ENCODE data around the gene GATA3.
A peak's percentile ranks its signal among the peaks of the same experiment; 100 is the strongest.
"Not testable (repeated sequence)": the region's sequence is repeated elsewhere in the genome, so short reads cannot be mapped to it uniquely, and the experiment has no call there.

The GATA3 gene

GRCh38 chr10:8014649-8015048 lies 39.8 kb upstream of the GATA3 start:
- no peak for DNase-seq (ENCODE audit: extremely low read depth, insufficient read length)
- H3K36me3 ChIP-seq (ENCODE audit: control insufficient read depth, insufficient read depth, low read length), result peaks cover 9% of the 10 kb centered on the region
- no peaks in the 10 kb centered on the region for H3K27me3 ChIP-seq (replicated peaks; ENCODE audit: control insufficient read depth, insufficient read depth, low read length)
- TF ChIP-seq, protein P1, sequence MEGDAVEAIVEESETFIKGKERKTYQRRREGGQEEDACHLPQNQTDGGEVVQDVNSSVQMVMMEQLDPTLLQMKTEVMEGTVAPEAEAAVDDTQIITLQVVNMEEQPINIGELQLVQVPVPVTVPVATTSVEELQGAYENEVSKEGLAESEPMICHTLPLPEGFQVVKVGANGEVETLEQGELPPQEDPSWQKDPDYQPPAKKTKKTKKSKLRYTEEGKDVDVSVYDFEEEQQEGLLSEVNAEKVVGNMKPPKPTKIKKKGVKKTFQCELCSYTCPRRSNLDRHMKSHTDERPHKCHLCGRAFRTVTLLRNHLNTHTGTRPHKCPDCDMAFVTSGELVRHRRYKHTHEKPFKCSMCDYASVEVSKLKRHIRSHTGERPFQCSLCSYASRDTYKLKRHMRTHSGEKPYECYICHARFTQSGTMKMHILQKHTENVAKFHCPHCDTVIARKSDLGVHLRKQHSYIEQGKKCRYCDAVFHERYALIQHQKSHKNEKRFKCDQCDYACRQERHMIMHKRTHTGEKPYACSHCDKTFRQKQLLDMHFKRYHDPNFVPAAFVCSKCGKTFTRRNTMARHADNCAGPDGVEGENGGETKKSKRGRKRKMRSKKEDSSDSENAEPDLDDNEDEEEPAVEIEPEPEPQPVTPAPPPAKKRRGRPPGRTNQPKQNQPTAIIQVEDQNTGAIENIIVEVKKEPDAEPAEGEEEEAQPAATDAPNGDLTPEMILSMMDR (IDR thresholded peaks at IDR 0.05; ENCODE audit: insufficient read depth, low read length, poor library complexity, severe bottlenecking), result no peak
- H3K4me3 ChIP-seq (replicated peaks; ENCODE audit: low read depth, low read length), result no peak overlapping the region

- no peak for DNase-seq (ENCODE audit: extremely low read depth, insufficient read length)
- TF ChIP-seq, protein P1 (IDR thresholded peaks at IDR 0.05; ENCODE audit: insufficient read depth, low read length, poor library complexity, severe bottlenecking), result no peak
- no peaks in the 10 kb centered on the region for H3K27me3 ChIP-seq (replicated peaks; ENCODE audit: control insufficient read depth, insufficient read depth, low read length)
- H3K36me3 ChIP-seq (ENCODE audit: control insufficient read depth, insufficient read depth, low read length), result peaks cover 7% of the 10 kb centered on the region
- H3K4me3 ChIP-seq (replicated peaks; ENCODE audit: low read depth, low read length), result no peak overlapping the region
Measured at GRCh38 chr10:8017277-8017676, 37.2 kb upstream of the GATA3 start.

DNA sequence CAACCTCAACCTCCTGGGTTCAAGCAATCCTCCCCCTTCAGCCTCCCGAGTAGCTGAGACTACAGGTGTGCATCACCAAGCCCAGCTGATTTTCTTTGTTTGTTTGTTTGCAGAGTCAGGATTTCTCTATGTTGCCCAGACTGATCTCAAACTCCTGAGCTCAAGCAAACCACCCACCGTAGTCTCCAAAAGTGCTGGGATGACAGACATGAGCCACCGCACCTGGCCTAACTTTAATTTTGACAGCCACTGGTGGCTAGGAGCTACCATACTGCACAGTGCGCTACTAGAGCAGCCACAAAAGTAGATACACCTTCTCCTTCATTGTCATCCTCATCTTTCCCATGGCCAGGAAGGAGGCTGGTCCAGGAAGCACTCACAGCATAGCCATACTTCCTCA lies 31.2 kb upstream of the GATA3 start:
- Histone ChIP-seq H3K4me3 (replicated peaks; ENCODE audit: low read depth, low read length) (no peak overlapping the region), H3K27me3 (replicated peaks; ENCODE audit: control insufficient read depth, insufficient read depth, low read length) (no peaks in the 10 kb centered on the region), H3K36me3 (ENCODE audit: control insufficient read depth, insufficient read depth, low read length) (no peaks in the 10 kb centered on the region)
- no peak for DNase-seq (ENCODE audit: extremely low read depth, insufficient read length)
- TF ChIP-seq, protein P1 (IDR thresholded peaks at IDR 0.05; ENCODE audit: insufficient read depth, low read length, poor library complexity, severe bottlenecking), result no peak

DNA sequence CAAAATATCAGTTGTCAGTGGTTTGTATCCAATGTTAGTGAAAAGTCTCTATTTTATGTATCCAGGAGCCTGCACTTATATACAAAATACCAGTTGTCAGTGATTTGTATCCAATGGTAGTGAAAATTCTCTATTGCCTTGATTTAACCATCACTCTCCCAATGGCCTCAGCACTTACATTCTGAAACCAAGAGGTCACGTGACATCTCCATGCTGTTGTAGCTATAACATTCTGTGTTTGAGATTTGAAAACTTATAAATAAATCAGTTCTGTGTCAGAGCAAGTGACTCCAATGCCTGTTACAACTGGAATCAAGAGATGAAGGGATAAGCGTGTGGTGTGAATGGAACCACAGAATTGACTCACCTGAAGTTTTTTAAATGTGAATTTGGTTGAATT lies 30.6 kb upstream of the GATA3 start:
- DNase-seq (ENCODE audit: extremely low read depth, insufficient read length), result no peak
- H3K27me3 ChIP-seq (replicated peaks; ENCODE audit: control insufficient read depth, insufficient read depth, low read length), result no peaks in the 10 kb centered on the region
- no peaks in the 10 kb centered on the region for H3K36me3 ChIP-seq (ENCODE audit: control insufficient read depth, insufficient read depth, low read length)
- TF ChIP-seq, protein P1 (IDR thresholded peaks at IDR 0.05; ENCODE audit: insufficient read depth, low read length, poor library complexity, severe bottlenecking), result no peak
- H3K4me3 ChIP-seq (replicated peaks; ENCODE audit: low read depth, low read length), result no peak overlapping the region

DNA sequence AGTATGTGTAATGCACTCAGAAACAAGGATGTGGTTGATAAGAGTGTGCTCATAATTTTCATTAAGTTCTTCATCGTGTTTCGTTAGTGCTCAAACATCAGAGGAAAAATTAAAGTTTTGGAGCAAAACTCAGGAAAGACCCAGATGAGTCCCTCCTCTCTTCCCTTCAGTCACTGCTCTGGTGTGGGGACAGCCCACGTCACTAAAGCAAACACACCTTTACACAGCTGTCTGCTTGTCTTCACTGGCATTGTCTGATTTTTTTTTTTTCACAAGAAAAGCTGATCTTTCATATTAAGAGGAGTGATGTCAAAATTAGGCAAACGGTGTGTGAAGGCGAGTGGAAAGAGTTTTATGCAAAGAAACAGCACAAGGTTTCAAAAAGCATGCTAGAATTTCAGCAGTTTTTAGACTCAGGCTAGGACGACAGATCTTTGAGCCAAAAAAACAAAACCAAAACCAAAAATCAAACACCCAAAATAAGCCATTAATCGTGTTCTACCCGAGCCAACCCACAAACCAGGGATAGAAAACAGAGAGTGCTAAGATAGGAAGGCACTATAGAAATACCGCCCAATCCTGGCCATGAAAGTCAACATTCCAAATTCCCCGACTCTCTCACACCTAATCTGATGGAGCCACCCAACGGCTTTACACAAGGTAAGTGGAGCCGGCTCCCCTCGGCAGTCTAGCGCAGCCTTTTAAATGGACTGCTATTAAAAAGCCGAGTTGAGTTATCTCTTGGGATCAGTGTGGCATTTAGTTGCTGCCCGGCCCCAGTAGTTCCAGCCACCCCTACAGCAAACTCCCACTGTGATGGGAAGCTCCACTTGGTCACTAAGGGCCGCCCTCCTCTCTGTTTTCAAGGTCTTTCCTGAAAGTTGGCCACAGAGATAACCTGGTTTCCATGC lies 27.9 kb upstream of the GATA3 start:
- H3K4me3 ChIP-seq (replicated peaks; ENCODE audit: low read depth, low read length), result peak overlapping the region; percentile 8

GRCh38 chr10:8031211-8031610 lies 23.3 kb upstream of the GATA3 start:
- not testable (repeated sequence) for H3K36me3 ChIP-seq (ENCODE audit: control insufficient read depth, insufficient read depth, low read length); H3K27me3 ChIP-seq (replicated peaks; ENCODE audit: control insufficient read depth, insufficient read depth, low read length); DNase-seq (ENCODE audit: extremely low read depth, insufficient read length); H3K4me3 ChIP-seq (replicated peaks; ENCODE audit: low read depth, low read length)

More for the DNA sequence above, 27.9 kb upstream of the GATA3 start:
- no peaks in the 10 kb centered on the region for H3K36me3 ChIP-seq (ENCODE audit: control insufficient read depth, insufficient read depth, low read length)
- no peaks in the 10 kb centered on the region for H3K27me3 ChIP-seq (replicated peaks; ENCODE audit: control insufficient read depth, insufficient read depth, low read length)
- no peak for DNase-seq (ENCODE audit: extremely low read depth, insufficient read length)
- TF ChIP-seq, protein P1 (IDR thresholded peaks at IDR 0.05; ENCODE audit: insufficient read depth, low read length, poor library complexity, severe bottlenecking), result no peak

All from GM06990 (cell line).